ENCODE results near the gene DERL2. TPM values are rescaled to one million over a fixed set of nuclear protein-coding genes. Genes with fewer than 3 reads are reported as not detected.

DERL2 gene
- total RNA-seq, result 25.7 and 41.2 TPM in 2 replicates

DNA sequence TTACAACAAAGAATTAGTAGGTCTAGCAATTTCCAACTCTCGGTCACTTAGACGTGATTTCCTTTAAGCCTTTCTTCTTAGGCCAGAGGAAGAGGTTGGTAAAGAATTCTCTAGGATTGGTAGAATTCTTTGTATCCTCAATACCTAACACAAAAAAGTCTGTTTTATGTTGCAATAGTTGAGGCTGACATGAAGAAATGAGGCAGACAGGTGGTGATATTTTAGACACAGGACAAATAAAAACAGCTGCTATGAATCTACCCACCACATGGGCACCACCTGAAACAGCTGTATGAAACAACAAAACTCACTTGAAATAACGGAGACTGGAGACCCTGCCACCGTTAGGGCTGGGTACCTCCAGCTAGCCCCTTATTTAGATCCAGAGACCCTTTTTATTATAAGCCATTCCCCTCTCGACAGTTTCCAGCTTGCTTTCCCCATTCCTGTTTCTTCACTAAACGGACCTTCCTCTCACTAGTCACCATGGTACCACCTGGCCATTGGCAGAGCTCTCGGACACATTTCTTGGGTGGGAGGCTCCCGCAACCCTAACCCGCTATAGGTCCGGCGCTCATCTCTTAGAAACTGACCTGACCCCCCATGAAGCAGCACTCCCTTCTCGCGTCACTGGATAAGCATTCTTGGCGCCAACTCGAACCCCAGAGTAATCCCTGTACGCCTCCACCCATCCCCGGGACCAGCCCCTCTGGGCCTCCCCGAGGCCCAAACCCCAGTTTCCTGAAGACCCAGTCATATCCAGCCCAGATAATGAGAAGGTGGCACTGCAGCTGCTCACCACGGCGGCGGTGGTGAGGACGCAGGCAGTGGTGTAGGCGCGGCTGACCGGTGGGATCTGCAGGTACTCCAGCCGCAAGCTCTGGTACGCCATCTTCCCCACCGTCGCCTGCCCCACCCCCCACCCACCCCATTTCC is at the start of gene DERL2:
Gene DERL2, minus strand, starts transcription at position 909 of the 936 bp plus-strand sequence. Its CDS starts 17 bp downstream, at position 892.
- no peak for DNase-seq (ENCODE audit: low read depth, low spot score)

DNA sequence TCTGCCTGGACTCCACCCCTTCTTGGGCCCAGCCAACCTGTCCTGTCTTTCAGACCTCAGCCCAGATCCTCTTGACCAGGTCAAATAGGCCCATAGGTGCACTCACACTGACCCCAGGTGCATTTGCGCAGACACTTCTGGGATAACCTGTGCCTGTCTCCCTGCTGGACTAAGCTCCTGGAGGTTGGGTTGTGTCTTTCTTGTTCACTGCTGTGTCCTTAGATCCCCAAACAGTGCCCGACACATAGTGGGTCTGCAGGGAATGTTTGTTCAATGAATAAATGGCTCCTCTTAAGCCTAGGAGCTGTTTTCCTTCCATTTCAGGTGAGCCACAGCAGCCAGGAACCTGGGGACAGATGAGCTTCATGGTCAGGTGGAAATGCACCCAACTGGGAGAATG is 49.5 kb upstream of the DERL2 start:
- DNase-seq (ENCODE audit: low read depth, low spot score), result no peak

DNA sequence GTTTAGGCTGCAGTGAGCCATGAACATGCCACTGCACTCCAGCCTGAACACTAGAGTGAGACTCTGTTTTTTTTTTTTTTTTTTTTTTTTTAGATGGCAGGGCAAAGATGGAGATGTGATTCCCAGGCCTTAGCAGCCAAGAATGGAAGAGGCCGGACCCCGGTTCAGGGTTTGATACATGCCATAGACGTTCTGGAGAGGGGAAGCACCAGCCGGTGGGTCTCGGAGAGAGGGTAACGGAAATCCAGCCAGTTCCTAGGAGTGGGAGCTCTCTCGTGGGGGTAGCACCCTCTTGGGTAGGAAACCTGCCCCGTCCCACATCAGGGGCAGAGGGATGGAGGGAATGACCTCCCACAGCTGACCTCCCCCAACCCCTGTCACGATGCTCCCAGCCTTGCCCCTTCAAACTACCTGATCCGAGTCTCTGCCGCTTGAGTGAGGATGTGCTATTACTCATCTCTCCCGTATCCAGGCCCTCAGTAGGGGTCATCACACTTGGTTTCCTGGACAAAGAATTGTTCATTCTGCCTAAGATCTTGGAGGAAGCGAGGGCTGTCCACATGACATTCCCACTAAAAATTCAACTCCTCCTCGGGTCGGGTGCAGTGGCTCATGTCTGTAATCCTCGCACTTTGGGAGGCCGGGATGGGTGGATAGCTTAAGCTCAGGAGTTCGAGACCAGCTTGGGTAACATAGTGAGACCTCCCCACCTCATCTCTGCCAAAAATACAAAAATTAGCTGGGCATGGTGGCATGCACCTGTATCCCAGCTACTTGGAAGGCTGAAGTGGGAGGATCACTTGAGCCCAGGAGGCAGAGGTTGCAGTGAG is 47.7 kb upstream of the DERL2 start:
- no peak for DNase-seq (ENCODE audit: low read depth, low spot score)

DNA sequence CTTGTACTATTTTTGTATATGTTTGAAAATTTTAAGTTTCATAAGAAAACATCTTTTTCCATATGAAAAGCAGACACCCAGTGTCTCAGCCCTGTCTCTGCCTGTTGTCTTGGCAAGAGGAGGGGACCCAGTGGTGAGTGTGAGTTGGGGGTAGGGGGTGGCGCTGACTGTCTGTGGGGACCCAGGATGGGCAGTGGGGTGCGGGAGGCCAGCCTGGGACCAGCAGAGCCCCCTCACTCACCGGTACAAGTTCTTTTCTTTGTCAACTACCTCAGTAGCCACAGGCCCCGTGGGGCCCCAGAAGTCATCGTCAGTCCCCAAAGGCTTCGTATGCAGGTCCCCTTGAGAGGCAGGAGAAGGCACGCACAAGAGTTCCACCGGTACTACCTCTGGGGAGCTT is 46.6 kb upstream of the DERL2 start:
- DNase-seq (ENCODE audit: low read depth, low spot score), result no peak

DNA sequence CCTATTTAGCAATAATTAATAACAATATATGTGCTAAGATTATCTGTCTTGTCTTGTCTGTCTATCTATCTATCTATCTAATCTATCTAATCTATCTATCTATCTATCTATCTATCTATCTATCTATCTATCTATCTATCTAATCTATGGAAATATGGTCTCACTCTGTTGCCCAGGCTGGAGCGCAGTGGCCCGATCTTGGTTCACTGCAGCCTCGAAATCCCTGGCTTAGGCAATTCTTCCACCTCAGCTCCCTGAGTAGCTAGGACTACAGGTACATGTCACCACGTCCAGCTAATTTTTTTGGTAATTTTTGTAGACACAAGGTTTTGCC is 45.1 kb upstream of the DERL2 start:
- no peak for DNase-seq (ENCODE audit: low read depth, low spot score)

GRCh38 chr17:5530265-5531084 is 44.5 kb upstream of the DERL2 start:
- no peak for DNase-seq (ENCODE audit: low read depth, low spot score)

DNA sequence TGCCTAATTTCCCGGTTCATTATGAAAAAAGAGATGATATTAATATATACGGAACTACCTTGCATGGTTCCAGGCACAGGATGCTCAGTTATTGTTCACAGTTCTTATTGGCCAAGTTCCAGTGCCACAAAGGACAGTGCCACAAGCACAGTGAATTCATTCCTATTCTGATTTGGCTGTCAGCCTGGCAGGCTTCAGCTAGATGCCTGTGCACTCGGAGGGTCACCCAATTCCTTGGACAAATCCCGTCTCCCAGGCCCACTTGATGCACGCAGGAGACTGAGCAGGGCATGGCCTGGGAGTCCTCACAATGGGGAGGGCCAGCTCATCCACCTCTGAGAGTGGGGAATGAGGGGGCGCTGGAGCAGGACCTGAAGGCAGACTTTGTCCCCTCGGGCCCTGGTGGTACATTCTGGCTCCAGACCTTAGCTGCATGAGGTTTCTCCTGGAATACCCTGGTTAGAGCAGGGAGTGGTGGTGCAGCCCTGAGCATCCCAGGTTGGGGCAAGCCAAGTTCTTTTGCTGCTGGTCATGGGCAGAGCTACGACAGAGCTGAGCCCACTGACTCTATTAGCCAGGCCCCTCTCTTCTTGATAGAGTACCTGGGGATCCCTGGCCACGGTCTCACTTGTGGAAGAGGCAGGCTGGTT is 41.7 kb upstream of the DERL2 start:
- DNase-seq (ENCODE audit: low read depth, low spot score), result no peak

DNA sequence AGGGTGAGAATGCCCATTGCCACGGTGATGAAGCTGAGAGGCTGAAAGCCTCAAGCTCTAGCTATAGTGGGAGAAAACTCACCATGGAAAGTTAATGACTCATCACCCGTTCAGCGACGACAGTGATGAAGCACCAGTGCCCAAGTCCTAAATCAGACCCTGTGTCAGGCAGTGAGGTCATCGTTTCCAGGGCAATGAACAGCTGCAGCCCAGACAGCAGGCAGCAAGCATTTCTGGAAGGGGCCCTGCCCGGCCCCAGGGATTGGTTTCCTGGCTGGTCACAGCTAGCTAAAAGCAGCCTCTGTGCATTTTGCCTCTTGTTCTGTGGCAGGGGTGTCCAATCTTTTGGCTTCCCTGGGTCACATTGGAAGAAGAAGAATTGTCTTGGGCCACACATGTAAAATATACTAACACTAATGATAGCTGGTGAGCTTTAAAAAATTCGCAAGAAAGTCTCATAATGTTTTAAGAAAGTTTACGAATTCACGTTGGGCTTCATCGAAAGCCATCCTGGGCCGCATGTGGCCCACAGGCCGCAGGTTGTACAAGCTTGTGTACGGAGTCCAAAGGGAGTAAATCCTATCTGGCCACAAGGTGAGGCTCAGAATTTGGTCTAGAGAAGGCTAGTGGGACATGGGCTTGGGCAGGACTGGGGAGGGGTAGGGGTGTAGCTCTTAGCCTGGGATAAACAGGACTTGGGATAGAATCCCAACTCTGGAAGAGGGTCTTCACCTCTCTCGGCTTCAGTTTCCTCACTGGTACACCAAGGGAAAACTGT is 41.0 kb upstream of the DERL2 start:
- peak; percentile 93 for DNase-seq (ENCODE audit: low read depth, low spot score)

DNA sequence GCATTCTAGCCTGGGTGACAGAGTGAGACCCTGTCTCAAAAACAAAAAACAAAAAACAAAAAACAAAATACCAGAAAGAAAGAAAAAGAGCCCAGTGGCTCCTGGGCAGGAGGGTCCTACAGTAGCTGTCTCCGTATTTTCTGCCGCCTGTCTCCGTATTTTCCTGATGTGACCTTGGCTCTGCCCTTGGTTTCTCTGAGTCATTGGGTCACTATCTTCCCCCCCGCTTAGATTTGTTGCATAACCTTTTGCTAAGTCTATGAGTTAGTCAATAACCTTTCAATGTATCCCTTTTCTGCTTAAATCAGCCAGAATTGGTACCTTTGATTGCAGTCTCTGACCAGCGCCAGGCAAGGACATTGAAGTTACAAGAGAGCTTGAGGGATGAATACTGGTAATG is 37.3 kb upstream of the DERL2 start:
- no peak for DNase-seq (ENCODE audit: low read depth, low spot score)

GRCh38 chr17:5522476-5522875 is 36.5 kb upstream of the DERL2 start:
- no peak for DNase-seq (ENCODE audit: low read depth, low spot score)

GRCh38 chr17:5516060-5516792 is 30.2 kb upstream of the DERL2 start:
- no peak for DNase-seq (ENCODE audit: low read depth, low spot score)

GRCh38 chr17:5514976-5515375 is 29.0 kb upstream of the DERL2 start:
- no peak for DNase-seq (ENCODE audit: low read depth, low spot score)

DNA sequence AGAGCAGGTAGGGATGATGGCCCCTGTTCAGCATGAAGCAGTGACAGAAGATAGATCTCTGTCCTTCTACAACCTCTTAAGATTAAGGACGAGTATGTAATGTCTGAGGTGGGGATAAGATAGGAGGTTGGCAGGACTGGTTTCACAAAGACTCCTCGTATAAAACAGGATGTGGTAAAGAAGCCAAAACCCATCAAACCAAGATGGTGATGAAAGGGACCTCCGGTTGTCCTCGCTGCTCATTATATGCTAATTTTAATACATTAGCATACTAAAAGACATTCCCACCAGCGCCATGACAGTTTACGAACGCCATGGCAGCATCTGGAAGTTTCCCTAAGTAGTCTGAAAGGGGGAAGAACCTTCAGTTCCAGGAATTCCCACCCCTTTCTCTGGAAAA is 27.6 kb upstream of the DERL2 start:
- DNase-seq (ENCODE audit: low read depth, low spot score), result no peak

GRCh38 chr17:5511401-5512225 is 25.6 kb upstream of the DERL2 start:
- DNase-seq (ENCODE audit: low read depth, low spot score), result no peak

- no peak for DNase-seq (ENCODE audit: low read depth, low spot score)
Measured at GRCh38 chr17:5510771-5511170, 24.8 kb upstream of the DERL2 start.

DNA sequence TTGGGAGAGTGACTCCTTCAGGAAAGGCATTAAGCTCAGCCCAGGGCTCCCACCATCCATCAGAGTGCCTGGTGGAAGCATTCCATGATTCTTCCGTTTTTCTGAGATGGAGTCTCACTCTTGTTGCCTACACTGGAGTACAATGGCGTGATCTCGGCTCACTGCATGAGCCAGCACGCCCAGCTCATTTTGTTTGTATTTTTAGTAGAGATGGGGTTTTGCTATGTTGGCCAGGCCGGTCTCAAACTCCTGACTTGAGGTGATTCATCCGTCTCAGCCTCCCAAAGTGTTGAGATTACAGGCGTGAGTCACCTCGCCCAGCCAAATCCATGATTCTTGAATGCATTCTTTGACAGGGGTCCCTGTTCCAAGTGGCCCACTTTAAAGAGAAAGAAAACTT is 23.5 kb upstream of the DERL2 start:
- no peak for DNase-seq (ENCODE audit: low read depth, low spot score)

DNA sequence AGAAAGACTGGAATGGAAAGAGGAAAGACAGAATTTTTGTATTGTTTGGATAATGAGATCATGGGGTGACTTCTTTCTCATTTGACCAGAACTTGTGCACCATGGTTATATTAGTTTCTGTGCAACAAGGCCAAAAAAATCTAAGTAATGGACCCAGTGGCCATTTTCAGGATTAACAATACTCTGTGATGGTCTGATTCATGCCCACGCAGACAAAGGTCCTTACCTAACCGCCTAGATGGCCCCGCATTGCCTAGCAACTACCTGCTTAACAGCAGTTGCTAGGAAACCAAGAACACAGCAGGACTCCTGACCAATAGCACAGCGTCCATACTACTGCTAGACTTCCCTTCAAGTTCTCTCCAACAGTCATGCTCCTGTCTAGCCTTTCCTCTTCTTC is 22.8 kb upstream of the DERL2 start:
- no peak for DNase-seq (ENCODE audit: low read depth, low spot score)

GRCh38 chr17:5506307-5506706 is 20.3 kb upstream of the DERL2 start:
- no peak for DNase-seq (ENCODE audit: low read depth, low spot score)

- no peak for DNase-seq (ENCODE audit: low read depth, low spot score)
Measured at GRCh38 chr17:5502552-5502951, 16.6 kb upstream of the DERL2 start.

Measured in pulmonary artery endothelial cell (primary cell).